Measurements from ENCODE around the gene TTC21A.

DNA sequence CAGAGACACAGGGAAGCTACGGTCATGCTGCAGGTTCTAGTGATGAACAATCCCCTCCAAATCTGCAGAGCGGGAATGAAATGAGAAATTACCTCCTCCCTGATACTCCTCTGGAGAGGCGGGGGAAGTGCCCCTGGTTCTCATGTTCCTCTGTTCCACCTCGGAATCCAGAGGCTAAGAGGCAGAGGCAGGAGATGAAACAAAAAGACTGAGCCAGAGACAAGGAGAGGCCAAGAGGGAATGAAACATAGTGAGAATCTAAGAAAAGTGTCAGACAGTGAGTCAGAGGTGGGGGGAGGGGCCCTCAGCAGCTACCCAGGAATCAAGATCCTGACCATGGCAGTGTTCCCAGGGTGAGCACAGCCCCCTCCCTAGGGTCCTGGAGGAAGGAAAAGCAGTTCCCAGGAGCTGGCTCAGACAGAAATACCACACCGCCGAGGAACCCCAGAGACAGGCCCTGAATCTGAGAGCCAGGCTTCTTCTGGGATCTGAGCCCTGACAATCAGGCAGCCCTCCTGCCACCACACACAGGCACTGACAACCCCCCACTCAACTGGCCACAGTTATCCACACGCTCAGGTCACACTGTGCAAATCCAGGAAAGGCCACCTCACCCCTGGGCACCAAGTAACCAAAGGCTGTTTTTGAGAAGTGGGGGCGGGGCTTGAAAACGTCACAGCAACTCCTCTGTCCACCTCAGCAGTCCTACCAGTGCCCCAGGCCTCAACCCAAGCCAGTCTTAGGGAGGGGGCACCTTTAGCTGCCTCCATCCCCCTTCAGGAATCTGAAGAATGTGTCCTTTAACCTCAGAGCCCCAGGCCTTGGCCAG is 43.5 kb downstream of the TTC21A start:
- TF ChIP-seq, protein P1, sequence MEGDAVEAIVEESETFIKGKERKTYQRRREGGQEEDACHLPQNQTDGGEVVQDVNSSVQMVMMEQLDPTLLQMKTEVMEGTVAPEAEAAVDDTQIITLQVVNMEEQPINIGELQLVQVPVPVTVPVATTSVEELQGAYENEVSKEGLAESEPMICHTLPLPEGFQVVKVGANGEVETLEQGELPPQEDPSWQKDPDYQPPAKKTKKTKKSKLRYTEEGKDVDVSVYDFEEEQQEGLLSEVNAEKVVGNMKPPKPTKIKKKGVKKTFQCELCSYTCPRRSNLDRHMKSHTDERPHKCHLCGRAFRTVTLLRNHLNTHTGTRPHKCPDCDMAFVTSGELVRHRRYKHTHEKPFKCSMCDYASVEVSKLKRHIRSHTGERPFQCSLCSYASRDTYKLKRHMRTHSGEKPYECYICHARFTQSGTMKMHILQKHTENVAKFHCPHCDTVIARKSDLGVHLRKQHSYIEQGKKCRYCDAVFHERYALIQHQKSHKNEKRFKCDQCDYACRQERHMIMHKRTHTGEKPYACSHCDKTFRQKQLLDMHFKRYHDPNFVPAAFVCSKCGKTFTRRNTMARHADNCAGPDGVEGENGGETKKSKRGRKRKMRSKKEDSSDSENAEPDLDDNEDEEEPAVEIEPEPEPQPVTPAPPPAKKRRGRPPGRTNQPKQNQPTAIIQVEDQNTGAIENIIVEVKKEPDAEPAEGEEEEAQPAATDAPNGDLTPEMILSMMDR (IDR thresholded peaks at IDR 0.05) = no peak
- no peak for TF ChIP-seq POLR2AphosphoS5 (IDR thresholded peaks at IDR 0.05; ENCODE audit: low read depth, low read length)
- no peak for TF ChIP-seq TCF7L2 (IDR thresholded peaks at IDR 0.05; ENCODE audit: low read depth, low read length)
- no peak for TF ChIP-seq REST (IDR thresholded peaks at IDR 0.05; ENCODE audit: insufficient read depth in 1 of 2, low read depth in 2 of 2, low read length in 1 of 2)

Data from Panc1 (cell line).